Duodenal mucosa (tissue), 2 donors: ENCODE measurements around the gene SREBF2.
"Not testable (repeated sequence)": the region's sequence is repeated elsewhere in the genome, so short reads cannot be mapped to it uniquely, and the experiment has no call there.

Source experiments
- H3K27ac ChIP-seq: one replicate; pipeline ENCODE4 v1.7.0; 2013; ENCODE audit warnings: low read depth, low read length
- H3K27me3 ChIP-seq, 2 donors: one replicate each; pipeline ENCODE4 v1.7.0; 2013; ENCODE audit warnings: low read length in 2 of 2, control low read depth in 1 of 2; ENCODE audit not compliant: insufficient read depth in 2 of 2, control insufficient read depth in 1 of 2
- H3K36me3 ChIP-seq, 2 donors: one replicate each; pipeline ENCODE4 v1.7.0; 2013; ENCODE audit warnings: low read length in 2 of 2, control low read depth in 1 of 2; ENCODE audit not compliant: insufficient read depth in 2 of 2, control insufficient read depth in 1 of 2
- H3K4me1 ChIP-seq, 2 donors: one replicate each; pipeline ENCODE4 v1.7.0; 2013; ENCODE audit warnings: low read length in 2 of 2, control low read depth in 1 of 2; ENCODE audit not compliant: insufficient read depth in 2 of 2, control insufficient read depth in 1 of 2
- H3K4me3 ChIP-seq, 2 donors: one replicate each; pipeline ENCODE4 v1.7.0; 2013; ENCODE audit warnings: low read length in 2 of 2, low read depth in 1 of 2
- H3K9ac ChIP-seq, 2 donors: one replicate each; pipeline ENCODE4 v1.7.0; 2013; ENCODE audit warnings: low read length in 2 of 2, low read depth in 1 of 2
- H3K9me3 ChIP-seq, 2 donors: one replicate each; pipeline ENCODE4 v1.7.0; 2013; ENCODE audit warnings: low read length in 2 of 2, control low read depth in 1 of 2; ENCODE audit not compliant: control insufficient read depth in 1 of 2

SREBF2 gene

DNA sequence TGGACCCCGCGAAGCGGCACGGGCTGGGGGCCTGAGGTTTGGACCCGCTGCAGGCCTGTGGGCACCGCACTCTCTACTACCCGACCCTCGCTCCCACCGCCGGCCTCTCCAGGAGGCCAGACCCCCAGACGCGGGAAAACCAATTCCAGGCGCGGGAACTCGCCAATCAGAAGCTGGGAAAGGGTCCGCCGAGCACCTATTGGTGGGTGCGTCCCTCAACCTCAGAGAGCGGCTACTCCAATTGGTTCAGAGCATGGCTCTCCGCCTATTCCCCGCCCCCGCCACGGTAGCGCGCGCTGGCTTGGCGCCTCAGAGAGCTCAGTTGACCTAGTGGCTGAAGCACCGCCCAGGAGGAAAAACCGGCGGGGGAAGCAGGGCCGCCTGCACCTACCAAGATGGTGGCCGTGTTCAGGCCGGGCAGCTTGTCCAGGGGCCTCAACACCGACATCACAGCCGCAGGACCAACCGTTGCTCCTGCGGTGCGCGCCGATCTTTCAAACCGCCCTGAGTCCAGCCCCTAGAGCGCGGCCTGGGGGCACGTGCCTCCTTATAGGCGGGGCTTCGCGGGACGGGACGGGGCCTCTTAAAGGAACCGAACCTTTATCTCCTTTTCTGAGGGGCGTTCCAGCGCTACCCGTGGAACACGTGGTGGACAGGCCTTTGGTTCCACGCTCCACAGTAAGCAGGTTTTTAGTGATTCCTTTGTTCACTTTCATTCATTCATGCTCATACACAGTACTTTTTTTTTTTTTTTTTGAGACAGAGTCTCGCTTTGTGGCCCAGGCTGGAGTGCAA lies 113.9 kb downstream of the SREBF2 start, which contains the start of gene CENPM:
Gene CENPM, minus strand, starts transcription at position 524 of the 795 bp plus-strand sequence. Its CDS starts 76 bp downstream, at position 448.
- H3K9me3 ChIP-seq, result no peaks in the 10 kb centered on the region
- peaks cover 15 to 18% of the 10 kb centered on the region in 2 donors for H3K4me1 ChIP-seq
- H3K27me3 ChIP-seq, result no peaks in the 10 kb centered on the region
- H3K9ac ChIP-seq, result peak within 1 kb of the TSS; percentile 65 to 72
- H3K36me3 ChIP-seq, result peaks cover 0 to under 1% of the 10 kb centered on the region in 2 donors
- H3K4me3 ChIP-seq, result peak within 1 kb of the TSS; percentile 88 to 94
- H3K27ac ChIP-seq, result no peak within 1 kb of the TSS

DNA sequence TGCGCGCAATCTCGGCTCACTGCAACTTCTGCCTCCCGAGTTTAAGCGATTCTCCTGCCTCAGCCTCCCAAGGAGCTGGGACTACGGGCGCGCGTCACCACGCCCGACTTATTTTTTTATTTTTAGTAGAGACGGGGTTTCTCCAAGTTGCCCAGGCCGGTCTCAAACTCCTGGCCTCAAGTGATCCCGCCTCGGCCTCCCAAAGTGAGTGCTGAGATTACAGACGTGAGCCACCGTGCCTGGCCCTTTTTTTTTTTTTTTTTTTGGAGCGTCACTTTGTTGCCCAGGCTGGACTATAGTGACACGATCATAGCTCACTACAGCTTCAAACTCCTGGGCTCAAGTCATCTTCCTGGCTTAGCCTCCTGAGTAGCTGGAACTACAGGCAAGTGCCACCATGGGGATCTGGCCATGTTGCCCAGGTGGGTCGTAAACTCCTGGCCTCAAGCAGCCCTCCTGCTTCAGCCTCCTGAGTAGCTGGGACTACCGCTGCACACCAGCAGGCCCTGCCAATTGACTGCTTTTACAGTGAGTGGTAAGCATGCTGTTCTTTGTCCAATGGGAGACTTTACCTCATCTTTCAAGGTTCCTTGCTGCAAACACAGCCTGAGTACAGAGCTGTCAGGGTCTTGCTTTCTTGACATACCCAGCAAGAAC lies 114.6 kb downstream of the SREBF2 start:
- Histone ChIP-seq H3K36me3 (no peaks in the 10 kb centered on the region), H3K4me3 (peak overlapping the region; percentile 88 to 94), H3K9ac (peak overlapping the region; percentile 25 to 42), H3K4me1 (peaks cover 15 to 18% of the 10 kb centered on the region in 2 donors), H3K27ac (no peak overlapping the region), H3K9me3 (no peaks in the 10 kb centered on the region), H3K27me3 (no peaks in the 10 kb centered on the region)

DNA sequence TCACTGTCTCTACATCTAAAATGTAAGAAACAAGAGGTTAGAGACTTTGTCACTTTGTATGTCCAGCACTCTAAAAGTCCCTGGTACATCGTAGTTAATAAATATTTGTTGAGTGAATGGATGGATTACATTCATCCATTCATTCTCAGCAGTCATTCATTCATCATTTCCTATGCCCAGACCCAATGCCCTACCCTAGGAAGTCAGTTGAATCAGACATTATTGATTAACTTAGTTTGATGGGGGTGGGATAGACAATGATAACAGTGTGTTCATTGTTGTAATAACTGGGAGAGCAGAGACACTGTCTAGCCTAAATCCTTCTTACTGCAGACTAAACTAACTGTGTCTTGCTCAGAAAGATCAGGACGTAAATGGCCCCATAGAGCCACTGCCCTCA lies 115.2 kb downstream of the SREBF2 start:
- no peak overlapping the region for H3K9ac ChIP-seq
- no peaks in the 10 kb centered on the region for H3K9me3 ChIP-seq
- H3K4me3 ChIP-seq, result no peak overlapping the region
- no peaks in the 10 kb centered on the region for H3K27me3 ChIP-seq
- H3K36me3 ChIP-seq, result no peaks in the 10 kb centered on the region
- H3K4me1 ChIP-seq, result peaks cover 15 to 18% of the 10 kb centered on the region in 2 donors
- no peak overlapping the region for H3K27ac ChIP-seq

DNA sequence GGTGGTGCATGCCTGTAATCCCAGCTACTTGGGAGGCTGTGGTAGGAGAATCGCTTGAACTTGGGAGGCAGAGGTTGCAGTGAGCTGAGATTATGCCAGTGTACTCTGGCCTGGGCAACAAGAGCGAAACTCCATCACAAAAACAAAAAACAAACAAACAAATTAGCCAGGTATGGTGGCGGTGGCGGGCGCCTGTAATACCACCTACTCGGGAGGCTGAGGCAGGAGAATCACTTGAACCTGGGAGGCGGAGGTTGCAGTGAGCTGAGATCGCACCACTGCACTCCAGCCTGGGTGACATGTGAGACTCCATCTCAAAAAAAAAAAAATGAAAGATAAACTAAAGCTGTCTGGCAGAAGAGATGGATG lies 116.0 kb downstream of the SREBF2 start:
- H3K27ac ChIP-seq, H3K36me3 ChIP-seq: not testable (repeated sequence)

DNA sequence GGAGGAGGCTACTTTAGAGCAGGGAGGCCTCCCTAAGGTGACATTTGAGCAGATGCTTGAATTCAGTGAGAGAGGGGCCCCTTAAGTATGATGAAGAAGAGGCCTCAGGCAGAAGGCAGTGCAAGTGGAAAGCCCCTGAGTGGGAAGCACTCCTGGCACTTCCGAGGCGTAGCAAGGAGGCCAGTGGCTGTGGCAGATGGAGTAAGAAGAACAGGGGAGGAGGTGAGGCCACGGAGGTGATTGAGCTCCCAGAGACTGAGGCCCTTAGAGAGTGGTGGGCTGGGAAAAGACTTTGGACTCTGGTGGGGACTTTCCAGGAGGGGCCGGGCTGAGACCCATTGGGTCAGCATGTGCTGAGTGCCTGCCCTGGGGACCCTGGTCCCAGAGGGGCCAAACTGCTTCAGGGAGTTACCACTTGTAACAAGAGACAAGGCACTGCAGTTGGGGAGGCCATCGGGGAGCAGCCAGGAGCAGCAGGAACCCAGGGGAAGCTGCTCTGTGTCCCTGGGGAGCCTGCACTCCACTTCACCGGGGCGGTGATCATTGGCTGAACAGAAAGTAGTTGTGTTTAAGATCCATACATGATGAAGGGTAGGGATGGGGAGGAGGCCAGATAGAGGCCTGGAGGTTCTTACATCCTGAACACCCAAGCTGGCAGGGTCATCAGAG lies 116.5 kb downstream of the SREBF2 start:
- Histone ChIP-seq H3K9ac (no peak overlapping the region), H3K27ac (no peak overlapping the region), H3K36me3 (no peaks in the 10 kb centered on the region), H3K27me3 (no peaks in the 10 kb centered on the region), H3K4me1 (peaks cover 10 to 15% of the 10 kb centered on the region in 2 donors), H3K4me3 (no peak overlapping the region), H3K9me3 (no peaks in the 10 kb centered on the region)

More for the DNA sequence above, 116.0 kb downstream of the SREBF2 start:
- H3K4me3 ChIP-seq, H3K9me3 ChIP-seq, H3K27me3 ChIP-seq, H3K9ac ChIP-seq: not testable (repeated sequence)
- H3K4me1 ChIP-seq, result peaks cover 12 to 15% of the 10 kb centered on the region in 2 donors

DNA sequence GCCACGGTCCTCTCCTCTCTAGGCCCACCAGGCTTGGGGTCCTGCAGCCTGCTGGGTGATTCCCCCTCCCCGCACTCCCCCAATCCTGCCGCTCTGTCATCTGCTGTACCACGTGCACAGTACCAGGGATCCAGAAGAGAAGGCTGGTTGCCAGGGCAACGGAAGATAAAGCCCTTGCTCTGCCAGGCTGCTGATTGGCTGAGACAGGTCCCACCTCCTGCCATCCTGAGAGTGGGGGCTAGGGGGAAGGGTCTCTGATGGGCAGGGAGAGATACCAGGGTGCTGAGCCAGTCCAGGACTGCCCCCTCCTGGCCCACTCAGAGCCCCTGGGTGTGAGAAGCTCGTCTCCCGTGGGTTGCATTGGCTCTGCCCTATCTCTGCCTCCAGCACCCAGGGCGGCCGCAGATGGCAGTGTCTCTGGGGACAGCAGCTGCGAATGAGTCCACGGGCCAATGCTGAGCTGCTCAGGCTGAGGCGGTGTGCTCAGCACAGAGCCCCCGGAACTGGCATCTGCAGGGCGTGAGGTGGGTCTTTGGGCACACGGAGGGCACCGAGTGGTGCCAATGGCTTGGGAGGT lies 119.1 kb downstream of the SREBF2 start, which contains the start of gene SMIM45:
Gene SMIM45, plus strand, starts transcription at position 253 of the 577 bp plus-strand sequence.
- no peaks in the 10 kb centered on the region for H3K27me3 ChIP-seq
- peaks cover 0 to 4% of the 10 kb centered on the region in 2 donors for H3K4me1 ChIP-seq
- no peak within 1 kb of the TSS for H3K27ac ChIP-seq
- no peak within 1 kb of the TSS for H3K4me3 ChIP-seq
- H3K9me3 ChIP-seq, result no peaks in the 10 kb centered on the region
- no peak within 1 kb of the TSS for H3K9ac ChIP-seq
- no peaks in the 10 kb centered on the region for H3K36me3 ChIP-seq

DNA sequence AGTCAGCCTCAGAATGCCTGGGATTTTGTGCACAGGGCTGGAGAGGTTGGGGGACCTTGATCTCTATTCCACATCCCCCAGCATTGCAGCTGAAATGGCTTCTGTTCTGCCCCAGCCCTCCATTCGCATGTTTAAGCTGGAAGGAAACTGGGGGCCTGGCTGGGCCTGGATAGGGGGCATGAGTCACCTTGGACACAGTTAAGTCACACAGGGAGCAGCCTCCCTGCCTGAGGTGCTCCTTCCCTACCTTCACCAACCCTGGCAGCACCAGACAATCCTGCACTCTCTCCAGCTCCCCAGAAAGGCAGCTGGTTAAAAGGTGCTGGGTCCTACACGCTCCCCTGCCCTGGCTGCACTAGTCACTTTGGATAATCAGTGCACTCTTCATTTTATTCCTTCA lies 119.8 kb downstream of the SREBF2 start:
- no peaks in the 10 kb centered on the region for H3K9me3 ChIP-seq
- no peak overlapping the region for H3K27ac ChIP-seq
- H3K27me3 ChIP-seq, result no peaks in the 10 kb centered on the region
- H3K9ac ChIP-seq, result no peak overlapping the region
- H3K4me3 ChIP-seq, result no peak overlapping the region
- H3K36me3 ChIP-seq, result no peaks in the 10 kb centered on the region
- no peaks in the 10 kb centered on the region for H3K4me1 ChIP-seq
